Measurements from ENCODE around the gene COG7.
"Not testable (repeated sequence)": the region's sequence is repeated elsewhere in the genome, so short reads cannot be mapped to it uniquely, and the experiment has no call there.

Gene COG7

DNA sequence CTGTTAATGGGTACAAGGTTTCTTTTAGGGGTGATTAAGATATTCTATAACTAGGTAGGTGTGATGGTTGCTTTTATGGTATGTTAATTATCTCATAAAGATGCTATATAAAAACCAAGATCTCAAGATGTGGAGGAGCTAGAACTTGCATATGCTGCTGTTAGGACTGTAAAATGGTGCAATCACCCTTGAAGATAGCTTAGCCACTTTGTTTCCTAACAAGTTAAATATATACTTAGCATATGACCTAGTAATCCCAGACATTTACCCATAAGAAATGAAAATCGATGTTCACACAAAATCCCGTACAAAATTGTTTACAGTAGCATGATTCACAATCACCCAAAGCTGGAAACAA lies 32.2 kb upstream of the COG7 start:
- TF ChIP-seq CTCF (IDR thresholded peaks at IDR 0.05; ENCODE audit: borderline replicate concordance, insufficient read depth, low read depth, low read length), result no peak

GRCh38 chr16:23484510-23485256 lies 31.7 kb upstream of the COG7 start:
- no peak overlapping the region for H3K4me3 ChIP-seq (ENCODE audit: low read depth, low read length)
- TF ChIP-seq CTCF (IDR thresholded peaks at IDR 0.05; ENCODE audit: borderline replicate concordance, insufficient read depth, low read depth, low read length), result no peak

More for the DNA sequence above, 32.2 kb upstream of the COG7 start:
- H3K4me3 ChIP-seq (ENCODE audit: low read depth, low read length), result no peak overlapping the region

GRCh38 chr16:23483492-23483891 lies 30.5 kb upstream of the COG7 start:
- not testable (repeated sequence) for H3K4me3 ChIP-seq (ENCODE audit: low read depth, low read length)

DNA sequence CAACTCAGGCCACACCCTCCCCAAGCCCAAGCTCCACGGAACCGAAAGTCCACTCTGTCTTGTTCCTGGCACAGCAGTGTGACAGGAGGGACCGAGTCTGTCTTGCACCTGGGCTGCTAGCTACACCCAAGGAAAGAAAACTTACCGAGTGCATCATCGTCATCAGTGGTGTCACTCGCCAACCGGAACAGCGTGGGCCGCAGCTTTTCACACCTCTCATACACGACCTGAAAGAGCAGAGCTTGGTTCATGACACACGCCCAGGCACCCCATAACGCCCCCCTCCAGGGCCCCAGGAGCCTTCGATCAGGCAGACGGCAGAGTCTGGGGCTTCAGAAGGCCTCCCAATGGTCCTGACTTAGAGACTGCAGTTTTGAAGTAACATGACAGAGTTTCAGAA lies 29.8 kb upstream of the COG7 start:
- no peak for TF ChIP-seq CTCF (IDR thresholded peaks at IDR 0.05; ENCODE audit: borderline replicate concordance, insufficient read depth, low read depth, low read length)
- H3K4me3 ChIP-seq (ENCODE audit: low read depth, low read length), result no peak overlapping the region

- H3K4me3 ChIP-seq (ENCODE audit: low read depth, low read length), result no peak overlapping the region
- TF ChIP-seq CTCF (IDR thresholded peaks at IDR 0.05; ENCODE audit: borderline replicate concordance, insufficient read depth, low read depth, low read length), result no peak
Measured at GRCh38 chr16:23480257-23480656, 27.3 kb upstream of the COG7 start.

DNA sequence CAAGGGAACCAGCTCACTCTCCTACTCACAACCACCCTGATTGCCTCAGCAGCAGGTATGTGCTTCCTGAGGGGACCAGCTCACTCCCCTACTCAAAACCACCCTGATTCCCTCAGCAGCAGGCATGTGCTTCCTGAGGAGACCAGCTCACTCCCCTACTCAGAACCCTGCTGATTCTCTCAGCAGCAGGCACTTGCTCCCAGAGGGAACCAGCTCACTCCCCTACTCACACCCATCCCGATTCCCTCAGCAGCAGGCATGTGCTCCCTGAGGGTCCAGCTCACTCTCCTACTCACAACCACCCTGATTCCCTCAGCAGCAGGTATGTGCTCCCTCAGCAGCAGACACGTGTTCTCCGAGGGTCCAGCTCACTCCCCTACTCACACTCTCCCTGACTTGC lies 26.1 kb upstream of the COG7 start:
- H3K4me3 ChIP-seq (ENCODE audit: low read depth, low read length), result no peak overlapping the region
- TF ChIP-seq CTCF (IDR thresholded peaks at IDR 0.05; ENCODE audit: borderline replicate concordance, insufficient read depth, low read depth, low read length), result no peak

DNA sequence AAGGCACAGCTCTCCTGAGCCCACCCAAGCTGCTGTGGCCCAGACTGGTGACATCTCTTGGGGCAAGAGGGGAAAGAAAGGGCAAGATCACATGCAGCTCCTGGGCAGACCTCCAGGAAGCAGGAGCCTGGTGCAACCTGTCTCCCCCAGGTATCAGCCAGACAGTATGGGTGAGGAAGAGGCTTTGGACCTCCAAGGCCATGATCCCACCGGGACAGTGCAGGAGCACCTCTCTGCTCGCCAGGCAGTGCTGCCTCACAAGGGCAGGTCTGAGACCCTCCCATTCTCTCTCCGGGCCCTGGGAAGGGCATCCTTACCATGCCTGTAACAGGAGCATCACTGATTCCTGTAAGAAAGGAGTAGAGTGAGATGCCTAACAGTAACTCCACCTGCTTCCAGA lies 25.6 kb upstream of the COG7 start:
- no peak overlapping the region for H3K4me3 ChIP-seq (ENCODE audit: low read depth, low read length)
- no peak for TF ChIP-seq CTCF (IDR thresholded peaks at IDR 0.05; ENCODE audit: borderline replicate concordance, insufficient read depth, low read depth, low read length)

Measured in GM12875 (cell line).